Transverse colon (tissue), 3 donors: ENCODE measurements around the gene NOVA1.

ENCODE experiments used
- POLR2A ChIP-seq: fragments of 450-650 bp; IDR thresholded peaks from one replicate; pipeline ENCODE4 v1.6.1; 2016; ENCODE audit warnings: antibody characterized with exemption, mild to moderate bottlenecking, moderate library complexity
- POLR2AphosphoS5 ChIP-seq, 3 donors: sonication (generic); formaldehyde crosslinking; IDR thresholded peaks; one replicate each; pipeline ENCODE4 v1.6.1; 2016; ENCODE audit warnings: antibody characterized with exemption in 3 of 3

GRCh38 chr14:26478967-26479366 lies 118.9 kb downstream of the NOVA1 start:
- TF ChIP-seq POLR2A: no peak
- TF ChIP-seq POLR2AphosphoS5 (IDR thresholded peaks at IDR 0.05): no peak
